HG03064 (cell line): ENCODE measurements around the gene CLEC3B.
"Not testable (repeated sequence)": the region's sequence is repeated elsewhere in the genome, so short reads cannot be mapped to it uniquely, and the experiment has no call there.

Source experiments
- ATAC-seq: cut with Tn5 transposase; IDR thresholded peaks from one replicate; pipeline ENCODE4 v1.9.1; 2021; ENCODE audit warnings: low read depth; ENCODE audit not compliant: unreplicated experiment

CLEC3B gene

GRCh38 chr3:45026038-45026437, at the start of gene CLEC3B:
TSS of gene CLEC3B (plus strand) at chr3:45026303. CDS start at chr3:45026363, 60 bp downstream.
- ATAC-seq: no peak

DNA sequence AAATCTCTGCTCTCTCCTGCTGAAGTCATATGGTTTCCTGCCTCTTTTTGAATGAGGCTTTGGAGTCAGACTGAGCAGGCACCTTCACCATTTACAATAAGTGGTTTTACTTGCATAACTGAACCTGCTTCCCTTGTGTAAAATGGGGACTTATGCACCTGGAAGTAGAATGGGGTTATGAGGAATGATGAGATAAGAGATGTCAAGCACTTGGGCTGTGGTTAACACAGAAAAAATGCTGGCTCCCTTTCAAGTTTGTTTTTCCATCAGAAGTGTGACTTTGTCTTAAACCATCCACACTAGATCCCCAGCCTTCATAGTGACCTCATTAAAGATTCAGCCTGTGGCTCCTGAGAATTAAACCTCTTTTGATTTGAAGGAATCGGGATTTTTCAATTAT, 44.9 kb upstream of the CLEC3B start:
- ATAC-seq: no peak

- ATAC-seq: no peak
Observed at GRCh38 chr3:44981751-44982150, 44.4 kb upstream of the CLEC3B start.

- no peak for ATAC-seq
Observed at GRCh38 chr3:44982817-44983216, 43.3 kb upstream of the CLEC3B start.

DNA sequence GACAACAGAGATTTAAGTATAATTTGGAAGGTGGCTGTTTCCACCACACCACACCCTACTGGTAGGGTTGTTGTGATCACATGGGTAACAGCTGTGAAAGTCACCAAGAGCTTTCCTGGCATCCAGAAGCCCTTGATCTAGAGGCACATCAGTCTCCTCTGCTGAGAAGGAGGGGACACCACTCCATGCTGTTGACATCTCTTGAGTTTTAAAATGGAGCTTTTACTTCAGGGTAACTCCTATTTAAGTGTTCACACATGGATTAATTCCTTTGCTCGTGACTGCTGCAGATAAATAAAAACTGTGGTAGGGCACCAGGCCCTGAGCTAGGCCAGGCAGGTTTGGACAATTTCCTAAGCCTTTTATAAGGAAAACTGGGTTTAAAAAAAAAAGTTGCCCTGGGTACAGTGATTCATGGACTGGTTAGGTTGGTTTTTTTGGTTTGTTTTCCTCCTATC, 42.6 kb upstream of the CLEC3B start:
- ATAC-seq: no peak

DNA sequence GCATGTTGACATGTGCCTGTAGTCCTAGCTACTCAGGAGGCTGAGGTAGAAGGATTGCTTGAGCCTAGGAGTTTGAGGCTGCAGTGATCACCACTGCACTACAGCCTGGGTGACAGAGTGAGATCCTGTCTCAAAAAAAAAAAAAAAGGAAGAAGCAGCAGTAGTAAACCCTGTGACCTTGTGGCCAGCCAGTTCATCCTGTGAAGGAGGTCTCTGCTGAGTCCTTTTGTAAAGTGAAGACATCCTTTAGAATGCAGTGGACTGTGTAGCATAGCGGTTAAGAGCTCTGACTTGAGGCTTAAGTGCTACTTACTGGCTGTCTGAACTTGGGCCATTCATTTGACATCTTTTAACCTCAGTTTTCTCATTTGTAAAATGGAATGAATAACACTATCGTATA, 41.8 kb upstream of the CLEC3B start:
- no peak for ATAC-seq

DNA sequence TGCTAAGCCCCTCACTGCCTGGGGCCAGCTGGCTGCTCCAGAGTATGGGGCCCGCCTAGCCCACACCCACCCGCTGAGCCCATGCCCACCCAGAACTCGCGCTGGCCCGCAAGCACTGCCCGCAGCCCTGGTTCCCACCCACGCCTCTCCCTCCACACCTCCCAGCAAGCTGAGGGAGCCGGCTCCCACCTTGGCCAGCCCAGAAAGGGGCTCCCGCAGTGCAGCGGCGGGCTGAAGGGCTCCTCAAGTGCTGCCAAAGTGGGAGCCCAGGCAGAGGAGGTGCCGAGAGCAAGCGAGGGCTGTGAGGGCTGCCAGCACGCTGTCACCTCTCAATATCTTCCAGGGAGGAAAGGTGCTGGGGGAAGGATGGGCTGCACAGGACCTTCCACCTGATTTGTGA, 39.8 kb upstream of the CLEC3B start:
- ATAC-seq: not testable (repeated sequence)

DNA sequence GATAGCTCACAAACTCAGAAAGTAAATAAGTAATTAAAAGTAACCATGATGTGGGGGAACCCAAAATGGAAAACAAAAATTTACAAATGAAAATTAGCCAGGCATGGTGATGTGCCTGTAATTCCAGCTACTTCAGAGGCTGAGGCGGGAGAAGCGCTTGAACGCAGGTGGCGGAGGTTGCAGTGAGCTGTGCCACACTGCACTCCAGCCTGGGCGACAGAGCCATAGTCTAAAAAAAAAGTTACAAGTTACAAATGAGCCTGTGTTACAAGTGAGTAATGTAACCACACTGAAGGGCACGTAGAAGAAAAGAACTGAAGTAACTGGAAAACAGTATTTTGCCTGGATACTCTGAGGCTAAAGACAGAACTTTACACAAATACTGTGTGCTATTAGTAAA, 38.8 kb upstream of the CLEC3B start:
- ATAC-seq: no peak

DNA sequence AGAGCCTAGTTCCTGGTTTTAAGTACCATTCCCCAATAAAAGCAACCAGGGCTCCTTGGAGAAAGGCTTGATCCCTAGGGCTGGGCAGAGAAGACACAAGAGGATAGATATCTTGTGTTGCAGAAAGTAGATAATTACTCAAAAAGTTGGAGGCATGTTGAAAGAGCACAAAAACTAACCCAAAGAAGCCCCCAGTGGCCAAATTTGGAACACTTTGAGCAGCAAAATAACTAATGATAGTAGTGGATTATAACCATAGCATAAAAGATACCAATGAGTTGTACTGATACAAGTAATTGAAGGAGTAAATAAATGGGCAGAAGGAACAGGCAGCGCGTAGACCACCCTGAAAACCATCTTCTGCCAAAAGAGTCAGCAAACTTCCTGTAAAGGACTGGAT, 38.0 kb upstream of the CLEC3B start:
- ATAC-seq: no peak

DNA sequence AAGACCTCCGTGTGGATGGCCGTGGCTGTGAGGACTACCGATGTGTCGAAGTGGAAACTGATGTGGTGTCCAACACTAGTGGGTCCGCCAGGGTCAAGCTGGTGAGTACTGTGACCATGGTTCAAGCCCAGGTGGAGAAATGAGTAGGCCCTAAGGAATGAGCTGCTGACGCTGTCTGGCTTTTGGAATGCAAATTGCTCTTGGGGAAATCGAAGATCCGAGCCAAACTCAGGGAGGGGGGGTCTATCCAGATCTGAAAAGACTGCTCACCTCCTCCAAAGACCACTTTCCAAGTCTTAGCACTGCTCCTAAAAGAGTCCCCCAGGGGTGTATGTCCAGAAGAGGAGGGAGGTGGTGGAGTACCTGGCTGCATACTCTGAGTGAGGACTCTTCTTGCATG, 37.0 kb upstream of the CLEC3B start:
- ATAC-seq: no peak

DNA sequence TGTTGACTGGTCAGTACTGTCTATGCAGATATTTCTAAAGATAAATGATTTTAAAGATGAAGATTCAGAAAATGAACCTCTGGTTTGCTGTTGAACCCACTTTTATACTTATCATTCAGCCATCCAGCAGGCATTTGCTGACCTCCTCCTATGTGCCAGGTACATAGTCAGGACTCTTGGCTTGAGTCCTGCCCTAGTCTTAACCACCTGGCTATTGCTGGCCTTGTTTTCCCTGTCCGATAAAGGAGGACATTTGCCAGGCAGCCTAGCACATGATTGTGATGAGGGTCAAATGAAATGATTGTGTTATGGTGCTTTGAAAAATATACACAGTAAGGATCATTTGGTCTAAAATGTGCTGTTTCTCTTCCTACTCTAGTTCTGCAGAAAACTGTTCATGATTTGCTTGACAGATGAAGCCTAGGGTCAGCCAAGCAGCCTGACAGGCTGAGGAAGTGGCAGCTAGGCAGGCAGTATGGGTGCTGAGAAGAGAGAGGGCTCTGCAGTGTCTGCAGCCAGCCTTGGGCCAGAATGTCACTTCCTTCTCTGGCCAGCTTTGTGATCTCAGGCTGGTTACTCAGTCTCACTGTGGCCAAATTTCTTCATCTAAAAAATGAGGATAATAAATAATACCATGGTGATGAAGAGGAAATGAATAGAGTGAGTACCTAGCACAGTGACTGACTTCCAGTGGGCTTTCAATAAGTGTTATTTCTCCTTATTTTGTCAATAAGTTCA, 36.3 kb upstream of the CLEC3B start:
- ATAC-seq: no peak

GRCh38 chr3:44991326-44991725, 34.8 kb upstream of the CLEC3B start:
- ATAC-seq: no peak

- ATAC-seq: no peak
Observed at GRCh38 chr3:44992555-44993470, 33.3 kb upstream of the CLEC3B start.

GRCh38 chr3:44993471-44994205, 32.5 kb upstream of the CLEC3B start:
- no peak for ATAC-seq

- ATAC-seq: no peak
Observed at GRCh38 chr3:44995142-44995770, 30.8 kb upstream of the CLEC3B start.

DNA sequence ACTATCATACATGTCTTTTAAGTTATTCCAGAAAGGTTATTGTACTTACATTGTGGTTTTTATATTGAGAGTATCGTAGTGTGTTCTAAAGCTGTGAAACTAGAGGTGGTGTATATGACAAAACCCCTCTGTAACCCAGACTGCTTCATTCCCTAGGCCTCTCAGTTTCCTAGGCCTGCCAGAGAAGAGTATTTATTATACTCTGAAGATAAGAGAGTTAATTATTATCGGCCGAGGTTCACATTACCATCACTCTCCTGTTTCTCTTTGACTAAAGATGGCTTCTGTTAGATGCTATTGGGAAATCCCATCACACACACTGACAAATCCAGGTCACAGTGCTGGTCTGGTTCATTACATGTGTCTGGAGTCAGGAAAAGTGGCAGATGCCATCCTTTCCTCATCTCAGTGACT, 29.5 kb upstream of the CLEC3B start:
- ATAC-seq: no peak

GRCh38 chr3:44999782-45000181, 26.3 kb upstream of the CLEC3B start:
- no peak for ATAC-seq

DNA sequence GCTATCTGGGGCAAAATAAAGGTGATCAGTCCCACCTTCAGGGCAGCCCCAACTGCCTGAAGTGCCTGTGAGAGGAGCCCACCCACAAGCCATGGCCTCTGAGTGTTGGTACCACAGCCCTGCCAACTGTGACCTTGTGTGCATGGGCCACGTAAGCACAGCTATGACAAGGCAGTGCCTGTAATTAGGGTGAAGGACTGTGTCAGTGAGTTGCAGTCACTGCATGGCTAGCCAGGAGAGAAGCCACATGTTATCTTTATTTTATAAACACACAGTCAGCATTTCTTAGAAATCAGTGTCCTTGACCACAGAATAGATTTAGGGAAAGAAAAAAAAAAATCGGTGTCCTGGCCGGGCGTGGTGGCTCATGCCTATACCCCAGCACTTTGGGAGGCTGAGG, 25.3 kb upstream of the CLEC3B start:
- ATAC-seq: no peak

GRCh38 chr3:45001738-45002137, 24.4 kb upstream of the CLEC3B start:
- no peak for ATAC-seq

- no peak for ATAC-seq
Observed at GRCh38 chr3:45002139-45002660, 23.9 kb upstream of the CLEC3B start.
